ENCODE measurements around the gene C1S.

Gene C1S

DNA sequence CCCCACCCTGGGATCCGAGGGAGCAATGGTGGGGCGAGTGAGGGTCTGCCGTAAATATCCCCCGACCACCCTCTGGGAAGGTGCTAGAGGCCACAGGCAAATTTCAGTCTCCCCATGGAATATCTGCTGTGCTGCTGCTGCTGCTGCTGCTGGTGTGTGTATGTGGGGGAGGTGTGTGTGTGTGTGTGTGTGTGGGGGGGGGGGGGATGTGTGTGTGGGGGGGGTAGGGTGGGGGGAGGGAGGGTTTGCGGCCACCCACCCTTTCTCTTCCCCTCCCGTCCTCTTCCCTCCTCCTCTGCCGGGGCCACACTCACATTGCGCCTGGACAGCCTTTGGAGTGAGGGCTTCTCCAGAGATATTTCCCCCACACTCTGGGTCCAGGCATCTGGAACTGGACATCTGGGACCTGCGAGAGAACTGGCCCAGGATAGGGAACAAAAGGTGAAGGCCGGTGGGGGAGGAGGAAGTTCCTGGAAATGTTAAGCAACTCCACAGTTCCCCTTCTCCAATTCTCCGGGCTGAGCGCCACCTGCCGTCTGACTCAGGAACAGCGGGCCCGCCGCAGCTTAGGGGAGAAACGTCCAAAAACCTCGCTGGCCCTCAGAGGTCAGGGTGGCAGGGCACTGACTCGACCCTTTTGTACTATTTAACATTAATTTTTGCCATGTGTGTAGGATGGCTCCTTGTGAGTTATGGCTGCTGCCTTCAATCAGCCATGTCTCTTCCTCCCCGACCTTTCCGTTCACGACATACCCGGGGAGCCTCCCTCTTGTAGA lies 48.5 kb downstream of the C1S start, which contains the start of gene C1RL:
C1RL (minus strand) TSS at position 419 of the 776 bp plus-strand sequence; CDS start at position 385, 34 bp downstream.
- TF ChIP-seq, protein P1, sequence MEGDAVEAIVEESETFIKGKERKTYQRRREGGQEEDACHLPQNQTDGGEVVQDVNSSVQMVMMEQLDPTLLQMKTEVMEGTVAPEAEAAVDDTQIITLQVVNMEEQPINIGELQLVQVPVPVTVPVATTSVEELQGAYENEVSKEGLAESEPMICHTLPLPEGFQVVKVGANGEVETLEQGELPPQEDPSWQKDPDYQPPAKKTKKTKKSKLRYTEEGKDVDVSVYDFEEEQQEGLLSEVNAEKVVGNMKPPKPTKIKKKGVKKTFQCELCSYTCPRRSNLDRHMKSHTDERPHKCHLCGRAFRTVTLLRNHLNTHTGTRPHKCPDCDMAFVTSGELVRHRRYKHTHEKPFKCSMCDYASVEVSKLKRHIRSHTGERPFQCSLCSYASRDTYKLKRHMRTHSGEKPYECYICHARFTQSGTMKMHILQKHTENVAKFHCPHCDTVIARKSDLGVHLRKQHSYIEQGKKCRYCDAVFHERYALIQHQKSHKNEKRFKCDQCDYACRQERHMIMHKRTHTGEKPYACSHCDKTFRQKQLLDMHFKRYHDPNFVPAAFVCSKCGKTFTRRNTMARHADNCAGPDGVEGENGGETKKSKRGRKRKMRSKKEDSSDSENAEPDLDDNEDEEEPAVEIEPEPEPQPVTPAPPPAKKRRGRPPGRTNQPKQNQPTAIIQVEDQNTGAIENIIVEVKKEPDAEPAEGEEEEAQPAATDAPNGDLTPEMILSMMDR (IDR thresholded peaks at IDR 0.05; ENCODE audit: low read depth, low read length, missing control alignments): peak; percentile 99
- DNase-seq: peak; percentile 66
- peak within 1 kb of the TSS; percentile 68 for H3K4me3 ChIP-seq (ENCODE audit: low read depth, low read length)
- in situ Hi-C loops (cut with HindIII; ENCODE audit: low pct_ligation_motif_present, low sequenced_read_pairs): no loop called here
- H3K36me3 ChIP-seq (replicated peaks): no peaks in the 10 kb centered on the region
- peak within 1 kb of the TSS; percentile 58 for H3K27ac ChIP-seq
- H3K27me3 ChIP-seq (replicated peaks): no peaks in the 10 kb centered on the region

DNA sequence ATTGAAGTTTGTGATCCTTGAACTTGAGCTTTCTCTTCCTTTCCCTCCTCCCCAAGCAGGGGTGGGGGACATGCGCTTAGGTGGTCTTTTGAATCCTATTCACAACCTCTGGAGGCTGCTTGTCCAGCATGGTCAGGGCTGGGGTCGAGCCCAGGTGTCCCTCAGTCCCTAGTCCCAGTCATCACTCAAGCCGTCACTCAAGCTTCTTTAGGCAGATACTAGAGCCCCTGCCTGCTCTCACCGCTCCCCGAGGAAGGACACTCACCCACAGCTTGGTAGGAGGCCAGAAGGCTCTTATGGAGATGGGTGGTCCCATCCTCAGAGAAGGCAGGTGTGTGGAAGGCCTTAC lies 49.0 kb downstream of the C1S start:
- TF ChIP-seq, protein P1 (IDR thresholded peaks at IDR 0.05; ENCODE audit: low read depth, low read length, missing control alignments): no peak
- in situ Hi-C loops (cut with HindIII; ENCODE audit: low pct_ligation_motif_present, low sequenced_read_pairs): no loop called here
- no peaks in the 10 kb centered on the region for H3K36me3 ChIP-seq (replicated peaks)
- H3K27me3 ChIP-seq (replicated peaks): no peaks in the 10 kb centered on the region
- H3K4me3 ChIP-seq (ENCODE audit: low read depth, low read length): peak overlapping the region; percentile 68
- no peak overlapping the region for H3K27ac ChIP-seq
- DNase-seq: no peak

GRCh38 chr12:7110661-7111060 lies 50.1 kb downstream of the C1S start:
- Histone ChIP-seq H3K36me3 (replicated peaks) (no peaks in the 10 kb centered on the region), H3K27me3 (replicated peaks) (no peaks in the 10 kb centered on the region), H3K4me3 (ENCODE audit: low read depth, low read length) (no peak overlapping the region), H3K27ac (no peak overlapping the region)
- in situ Hi-C loops (cut with HindIII; ENCODE audit: low pct_ligation_motif_present, low sequenced_read_pairs): no loop called here
- no peak for DNase-seq
- TF ChIP-seq, protein P1 (IDR thresholded peaks at IDR 0.05; ENCODE audit: low read depth, low read length, missing control alignments): no peak

GRCh38 chr12:7112041-7112440 lies 51.5 kb downstream of the C1S start:
- DNase-seq: no peak
- no peak overlapping the region for H3K4me3 ChIP-seq (ENCODE audit: low read depth, low read length)

DNA sequence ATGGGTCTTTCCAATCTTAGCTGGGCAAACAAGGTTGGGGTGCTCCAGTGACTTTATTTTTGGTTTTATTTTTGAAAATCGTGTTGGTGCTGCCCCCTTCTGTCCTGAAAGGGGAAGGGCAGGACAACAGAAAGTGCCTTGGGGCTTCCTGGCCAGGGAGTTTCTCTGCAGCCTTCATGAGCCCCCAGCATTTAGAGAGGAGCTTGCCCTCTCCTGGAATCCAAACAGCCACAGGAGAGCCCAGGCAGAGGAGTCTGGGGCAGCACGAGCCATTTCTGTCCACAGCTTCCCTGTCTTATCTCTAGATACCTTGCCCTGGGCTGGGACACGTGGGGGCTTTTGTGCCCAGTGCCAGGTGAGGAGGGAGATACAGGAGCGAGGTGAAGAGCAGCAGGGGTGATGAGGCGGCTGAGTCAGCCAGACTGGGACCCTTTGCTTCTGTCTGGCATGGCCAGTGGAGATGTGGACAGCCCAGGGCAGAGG lies 52.9 kb downstream of the C1S start:
- Histone ChIP-seq H3K4me3 (ENCODE audit: low read depth, low read length) (no peak overlapping the region), H3K27me3 (replicated peaks) (no peaks in the 10 kb centered on the region), H3K27ac (no peak overlapping the region), H3K36me3 (replicated peaks) (no peaks in the 10 kb centered on the region)
- in situ Hi-C loops (cut with HindIII; ENCODE audit: low pct_ligation_motif_present, low sequenced_read_pairs): no loop called here
- peak; percentile 12 for DNase-seq
- TF ChIP-seq, protein P1 (IDR thresholded peaks at IDR 0.05; ENCODE audit: low read depth, low read length, missing control alignments): peak; percentile 86

More at GRCh38 chr12:7112041-7112440, 51.5 kb downstream of the C1S start:
- Histone ChIP-seq H3K27ac (no peak overlapping the region), H3K36me3 (replicated peaks) (no peaks in the 10 kb centered on the region), H3K27me3 (replicated peaks) (no peaks in the 10 kb centered on the region)
- TF ChIP-seq, protein P1 (IDR thresholded peaks at IDR 0.05; ENCODE audit: low read depth, low read length, missing control alignments): no peak
- in situ Hi-C loops (cut with HindIII; ENCODE audit: low pct_ligation_motif_present, low sequenced_read_pairs): no loop called here
